ENCODE results near the gene STK32B.

Gene STK32B

GRCh38 chr4:5127556-5127955 is 76.3 kb downstream of the STK32B start:
- DNase-seq, result no peak

- DNase-seq, result no peak
These were observed 77.3 kb downstream of the STK32B start for GRCh38 chr4:5128569-5128968.

- DNase-seq, result no peak
These were observed 81.9 kb downstream of the STK32B start for GRCh38 chr4:5133201-5133600.

GRCh38 chr4:5133933-5134594 is 82.8 kb downstream of the STK32B start:
- no peak for DNase-seq

- DNase-seq, result no peak
These were observed 83.3 kb downstream of the STK32B start for GRCh38 chr4:5134620-5135019.

- DNase-seq, result no peak
These were observed 85.9 kb downstream of the STK32B start for GRCh38 chr4:5137226-5137625.

- DNase-seq, result no peak
These were observed 86.6 kb downstream of the STK32B start for GRCh38 chr4:5137927-5138326.

- DNase-seq, result no peak
These were observed 87.1 kb downstream of the STK32B start for GRCh38 chr4:5138389-5138788.

- DNase-seq, result no peak
These were observed 87.9 kb downstream of the STK32B start for GRCh38 chr4:5139141-5139540.

GRCh38 chr4:5141802-5142201 is 90.5 kb downstream of the STK32B start:
- DNase-seq, result no peak

- DNase-seq, result no peak
These were observed 91.4 kb downstream of the STK32B start for GRCh38 chr4:5142726-5143125.

GRCh38 chr4:5143306-5143861 is 92.1 kb downstream of the STK32B start:
- DNase-seq, result no peak

- no peak for DNase-seq
These were observed 92.7 kb downstream of the STK32B start for GRCh38 chr4:5143940-5144339.

- DNase-seq, result no peak
These were observed 93.1 kb downstream of the STK32B start for GRCh38 chr4:5144384-5144783.

- DNase-seq, result no peak
These were observed 95.0 kb downstream of the STK32B start for GRCh38 chr4:5146248-5146647.

GRCh38 chr4:5152521-5152920 is 101.2 kb downstream of the STK32B start:
- no peak for DNase-seq

GRCh38 chr4:5156682-5157081 is 105.4 kb downstream of the STK32B start:
- DNase-seq, result no peak

- no peak for DNase-seq
These were observed 106.8 kb downstream of the STK32B start for GRCh38 chr4:5157791-5158770.

GRCh38 chr4:5158825-5159224 is 107.5 kb downstream of the STK32B start:
- no peak for DNase-seq

GRCh38 chr4:5160668-5161067 is 109.4 kb downstream of the STK32B start:
- DNase-seq, result no peak

GRCh38 chr4:5162909-5163508 is 111.7 kb downstream of the STK32B start:
- no peak for DNase-seq

- no peak for DNase-seq
These were observed 113.1 kb downstream of the STK32B start for GRCh38 chr4:5164221-5164912.

All from CD4-positive, alpha-beta T cell treated with Interferon gamma for 1 hour (primary cell).